IPS-18c (cell line): Measurements from ENCODE around the gene LRP1B.

Experiments used
- H3K4me3 ChIP-seq: 2 replicates; pipeline ENCODE4 v1.7.0; 2013; ENCODE audit warnings: low read depth, mild to moderate bottlenecking, low read length, moderate library complexity; ENCODE audit not compliant: insufficient read depth
- H3K9me3 ChIP-seq: one replicate; pipeline ENCODE4 v1.6.1; 2013; ENCODE audit warnings: mild to moderate bottlenecking, low read length, moderate library complexity; ENCODE audit not compliant: control insufficient read depth, insufficient read depth

The LRP1B gene

GRCh38 chr2:141380008-141380979, 750.5 kb downstream of the LRP1B start:
- no peak overlapping the region for H3K4me3 ChIP-seq
- peaks cover 2% of the 10 kb centered on the region for H3K9me3 ChIP-seq

GRCh38 chr2:141364821-141365220, 766.0 kb downstream of the LRP1B start:
- Histone ChIP-seq H3K9me3 (no peaks in the 10 kb centered on the region), H3K4me3 (no peak overlapping the region)

DNA sequence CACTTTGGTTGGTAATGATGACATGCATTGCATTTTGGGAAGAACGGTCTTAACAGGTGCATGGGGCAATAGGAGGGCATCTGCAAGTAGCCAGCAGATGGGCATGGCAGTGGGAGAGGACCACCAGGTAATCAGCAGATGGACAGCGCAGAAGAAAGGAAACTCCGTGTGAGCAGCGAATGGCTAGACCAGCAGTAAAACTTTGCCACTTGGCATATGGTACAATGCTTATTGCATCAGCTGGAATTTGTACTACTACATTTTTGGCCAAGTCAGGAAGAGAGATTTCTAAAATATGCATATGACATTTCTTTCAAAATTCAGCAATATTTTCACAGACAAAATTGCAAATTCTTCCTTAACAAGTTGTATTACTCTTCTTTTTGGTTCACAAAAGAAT, 768.5 kb downstream of the LRP1B start:
- no peak overlapping the region for H3K4me3 ChIP-seq

GRCh38 chr2:141348481-141348880, 782.3 kb downstream of the LRP1B start:
- H3K9me3 ChIP-seq: no peaks in the 10 kb centered on the region
- H3K4me3 ChIP-seq: no peak overlapping the region

More for the DNA sequence above, 768.5 kb downstream of the LRP1B start:
- no peaks in the 10 kb centered on the region for H3K9me3 ChIP-seq

DNA sequence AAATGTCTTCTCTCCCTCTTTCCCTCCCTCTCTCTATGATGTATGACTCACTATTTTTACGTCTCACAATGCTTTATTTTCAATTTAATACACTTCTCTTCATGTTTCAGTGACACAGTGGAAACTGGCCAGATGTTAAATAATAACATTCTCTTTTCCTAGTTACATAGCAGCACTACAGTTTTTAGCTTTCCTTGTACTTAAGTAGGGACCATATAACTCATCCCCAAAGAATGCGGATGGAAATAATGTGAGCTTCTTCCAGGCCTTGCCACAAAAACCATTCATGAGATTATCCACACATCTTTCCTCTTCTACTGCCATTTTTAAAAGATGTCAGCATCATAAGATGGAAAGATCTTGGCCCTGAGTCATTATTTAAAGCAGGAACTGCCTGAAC, 789.4 kb downstream of the LRP1B start:
- Histone ChIP-seq H3K4me3 (no peak overlapping the region), H3K9me3 (no peaks in the 10 kb centered on the region)

DNA sequence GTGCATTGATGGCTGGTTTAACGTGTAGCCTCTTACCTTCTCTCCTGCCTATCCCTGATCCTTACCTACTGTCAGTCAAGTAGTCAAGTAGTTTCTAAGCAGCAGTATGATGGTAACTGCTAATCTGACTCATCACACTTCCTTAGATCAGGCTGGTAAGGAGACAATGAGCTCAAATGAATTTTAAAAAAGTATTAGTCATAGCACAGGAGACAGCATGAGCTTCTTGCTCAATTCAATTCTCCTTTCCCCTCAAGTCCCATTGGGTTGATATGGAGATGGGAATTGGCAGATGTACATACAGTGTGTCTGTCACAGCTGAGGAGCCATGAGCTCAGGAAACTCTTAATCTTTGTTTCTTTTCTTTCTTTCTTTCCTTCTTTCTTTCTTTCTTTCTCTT, 799.7 kb downstream of the LRP1B start:
- no peak overlapping the region for H3K4me3 ChIP-seq
- no peaks in the 10 kb centered on the region for H3K9me3 ChIP-seq

DNA sequence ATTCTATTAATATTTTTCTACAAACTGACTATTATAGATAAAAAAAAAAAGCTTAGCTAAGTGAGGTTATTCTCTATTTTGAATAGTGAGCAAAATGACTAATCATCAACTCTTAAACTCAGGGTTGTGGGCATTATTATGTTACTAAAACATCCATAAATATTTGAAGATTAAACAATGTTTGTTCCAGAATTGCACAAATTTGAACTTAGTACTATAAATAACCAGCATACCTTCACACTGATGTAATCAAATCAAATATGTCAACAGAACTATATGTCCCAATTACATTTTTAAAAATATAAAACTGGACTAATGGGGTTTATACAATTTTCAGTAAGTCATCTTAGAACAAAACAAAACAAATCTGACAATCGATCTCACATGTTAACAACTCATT, 800.9 kb downstream of the LRP1B start:
- H3K9me3 ChIP-seq: no peaks in the 10 kb centered on the region
- no peak overlapping the region for H3K4me3 ChIP-seq

- no peak overlapping the region for H3K4me3 ChIP-seq
- no peaks in the 10 kb centered on the region for H3K9me3 ChIP-seq
Observed at GRCh38 chr2:141323571-141323970, 807.2 kb downstream of the LRP1B start.

DNA sequence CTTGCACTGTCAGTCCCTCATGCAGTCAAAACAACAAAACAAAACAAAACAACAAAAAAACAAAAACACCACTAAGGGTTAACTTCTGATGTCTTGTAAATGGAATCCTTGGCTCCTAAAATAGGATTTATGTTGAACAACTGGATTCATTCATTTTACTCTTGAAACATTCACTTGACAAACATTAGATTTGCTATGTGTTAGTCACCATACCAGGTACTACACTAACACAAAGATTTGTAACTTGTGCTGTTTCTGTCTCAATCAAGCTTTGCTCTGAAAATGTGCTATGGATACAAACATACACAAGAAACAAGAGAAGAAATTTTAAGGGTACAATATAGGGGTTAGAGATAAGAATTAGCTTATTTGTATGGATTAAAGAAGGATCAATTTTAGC, 812.8 kb downstream of the LRP1B start:
- H3K4me3 ChIP-seq: no peak overlapping the region
- no peaks in the 10 kb centered on the region for H3K9me3 ChIP-seq

DNA sequence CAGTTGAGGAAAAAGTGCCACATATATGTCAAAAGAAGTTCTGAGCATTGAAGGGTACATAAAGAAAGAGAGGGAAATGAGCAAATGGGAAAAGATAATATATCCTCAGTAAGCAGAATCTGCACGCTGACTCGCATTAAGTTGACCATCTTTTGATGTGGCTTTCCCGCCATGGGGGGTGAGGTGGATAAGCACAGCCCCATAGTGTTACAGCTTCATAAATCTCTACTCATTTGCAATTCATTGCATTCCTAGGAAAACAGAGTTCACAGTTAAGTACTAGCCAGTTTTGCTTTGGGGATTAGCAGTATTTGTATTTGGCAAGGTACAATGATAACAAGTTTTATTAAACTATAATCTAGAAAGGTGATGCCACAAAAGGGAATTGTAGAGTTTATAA, 814.2 kb downstream of the LRP1B start:
- Histone ChIP-seq H3K4me3 (no peak overlapping the region), H3K9me3 (no peaks in the 10 kb centered on the region)

DNA sequence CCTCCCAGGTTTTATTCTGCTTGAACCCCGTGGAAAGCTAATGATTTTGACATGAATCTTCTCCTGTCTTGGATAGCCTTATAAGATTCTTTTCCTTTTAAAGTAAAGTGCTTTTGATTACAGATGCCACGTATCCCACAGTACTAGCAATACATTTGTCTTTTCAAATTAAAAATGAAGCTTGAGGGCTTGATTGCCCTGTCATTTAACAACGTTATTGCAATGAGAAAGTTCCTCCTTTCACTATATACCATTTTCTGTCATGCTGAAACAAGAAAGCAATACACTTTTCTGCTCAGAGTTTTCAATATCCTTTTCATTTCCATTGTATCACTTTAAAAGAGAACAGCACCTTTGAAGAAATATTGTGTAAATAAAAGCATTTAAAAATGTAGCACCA, 814.7 kb downstream of the LRP1B start:
- no peak overlapping the region for H3K4me3 ChIP-seq
- H3K9me3 ChIP-seq: no peaks in the 10 kb centered on the region

DNA sequence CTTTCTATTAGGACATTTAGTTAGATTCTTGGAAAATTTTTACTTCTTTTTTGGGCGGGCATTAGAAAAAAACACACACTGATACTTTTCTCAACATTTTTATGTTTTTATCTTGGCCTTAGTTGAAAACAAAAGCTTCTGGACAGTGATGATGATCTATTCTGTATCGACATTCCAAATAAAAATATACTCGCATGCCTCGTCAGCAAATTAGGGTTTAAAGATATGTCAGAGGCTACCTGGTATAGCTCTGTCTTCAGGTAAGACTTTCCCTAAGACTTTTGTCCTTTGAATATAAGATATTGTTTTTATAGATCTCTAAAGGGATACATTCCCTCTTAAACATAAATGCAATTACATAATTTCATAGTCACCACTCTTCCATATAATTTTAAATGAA, 816.8 kb downstream of the LRP1B start:
- Histone ChIP-seq H3K4me3 (no peak overlapping the region), H3K9me3 (no peaks in the 10 kb centered on the region)

DNA sequence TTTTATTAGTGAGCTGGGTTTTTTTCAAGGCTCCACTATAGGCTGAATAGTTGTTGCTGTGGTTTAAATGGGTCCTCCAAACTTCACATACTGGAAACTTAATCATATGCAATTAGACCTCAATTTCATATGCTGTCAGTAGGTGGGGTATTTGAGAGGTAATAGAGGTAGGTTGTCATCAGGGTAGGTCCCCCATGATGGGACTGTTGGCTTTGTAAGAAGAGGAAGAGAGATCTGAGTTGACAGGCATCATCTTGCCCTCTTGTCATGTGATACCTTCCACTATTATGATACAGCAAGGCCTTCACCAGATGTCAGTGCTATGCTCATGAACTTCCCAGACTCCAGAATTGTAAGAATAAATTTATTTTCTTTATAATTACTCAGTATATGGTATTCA, 819.4 kb downstream of the LRP1B start:
- no peak overlapping the region for H3K4me3 ChIP-seq

DNA sequence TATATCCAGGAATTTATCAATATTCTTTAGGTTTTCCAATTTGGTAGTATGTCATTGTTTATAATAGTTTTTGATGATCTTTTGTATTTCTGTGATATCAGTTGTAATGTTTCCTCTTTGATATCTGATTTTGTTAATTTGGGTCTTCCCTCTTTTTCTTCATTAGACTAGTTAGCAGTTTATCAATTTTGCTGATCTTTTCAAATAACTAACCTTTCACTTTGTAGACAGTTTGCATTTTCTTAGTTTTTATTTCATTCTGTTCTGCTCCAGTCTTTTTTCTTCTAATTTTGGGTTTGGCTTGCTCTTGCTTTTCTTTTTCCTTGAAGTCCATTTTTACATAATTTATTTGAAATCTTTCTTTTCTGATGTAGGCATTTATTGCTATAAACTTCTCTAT, 824.4 kb downstream of the LRP1B start:
- no peak overlapping the region for H3K4me3 ChIP-seq
- no peaks in the 10 kb centered on the region for H3K9me3 ChIP-seq

More for the DNA sequence above, 819.4 kb downstream of the LRP1B start:
- no peaks in the 10 kb centered on the region for H3K9me3 ChIP-seq

GRCh38 chr2:141301551-141301950, 829.3 kb downstream of the LRP1B start:
- no peak overlapping the region for H3K4me3 ChIP-seq

GRCh38 chr2:141280037-141280436, 850.8 kb downstream of the LRP1B start:
- Histone ChIP-seq H3K9me3 (no peaks in the 10 kb centered on the region), H3K4me3 (no peak overlapping the region)

More at GRCh38 chr2:141301551-141301950, 829.3 kb downstream of the LRP1B start:
- H3K9me3 ChIP-seq: no peaks in the 10 kb centered on the region

GRCh38 chr2:141271346-141271745, 859.5 kb downstream of the LRP1B start:
- no peaks in the 10 kb centered on the region for H3K9me3 ChIP-seq

DNA sequence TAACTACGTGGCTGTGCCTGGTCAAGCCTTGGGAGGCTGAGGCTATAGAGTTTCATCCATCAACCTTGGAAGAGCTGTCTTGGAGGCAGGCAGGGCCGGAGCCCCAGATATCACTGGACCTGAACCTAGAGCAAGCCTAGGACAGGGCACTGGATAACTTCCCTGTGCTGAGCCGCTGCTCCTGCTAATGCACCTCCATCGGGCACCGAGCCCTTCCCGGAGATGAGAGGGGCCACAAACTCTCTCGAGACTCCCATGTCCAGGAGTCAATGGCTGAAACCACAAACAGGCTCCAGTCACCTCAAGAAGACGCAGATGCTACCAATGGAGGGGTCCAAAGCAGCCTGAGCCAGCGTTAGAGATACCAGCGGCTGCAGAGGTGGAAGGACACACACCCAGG, 866.0 kb downstream of the LRP1B start:
- Histone ChIP-seq H3K4me3 (no peak overlapping the region), H3K9me3 (no peaks in the 10 kb centered on the region)

More at GRCh38 chr2:141271346-141271745, 859.5 kb downstream of the LRP1B start:
- no peak overlapping the region for H3K4me3 ChIP-seq

GRCh38 chr2:141260911-141261310, 869.9 kb downstream of the LRP1B start:
- Histone ChIP-seq H3K4me3 (no peak overlapping the region), H3K9me3 (no peaks in the 10 kb centered on the region)
